ENCODE measurements around the gene TGM1.

GRCh38 chr14:24292118-24292807, 29.3 kb upstream of the TGM1 start:
- TF ChIP-seq CTCF (IDR thresholded peaks at IDR 0.05): no peak
- TF ChIP-seq POLR2A (IDR thresholded peaks at IDR 0.05): no peak

All from right lobe of liver (tissue), 4 donors.